SK-N-MC (cell line): ENCODE data around the gene MMP27.

Source experiments
- EZH2 ChIP-seq: fragments of 200-600 bp; sonication (generic); IDR thresholded peaks from one replicate; pipeline ENCODE4 v1.6.1; 2017; ENCODE audit warnings: antibody characterized with exemption
- FOXP2 ChIP-seq: optimal IDR thresholded peaks from 2 replicates; pipeline ENCODE3; 2011; ENCODE audit warnings: mild to moderate bottlenecking, moderate library complexity; ENCODE audit not compliant: insufficient read depth; ENCODE audit errors: extremely low read length, control extremely low read depth
- POLR2AphosphoS5 ChIP-seq: IDR thresholded peaks from 2 replicates; pipeline ENCODE4 v1.6.1; 2012; ENCODE audit warnings: mild to moderate bottlenecking, low read depth, low read length, borderline replicate concordance

- TF ChIP-seq POLR2AphosphoS5 (no peak), EZH2 (no peak), FOXP2 (no peak)
These were observed 17.3 kb upstream of the MMP27 start for GRCh38 chr11:102722821-102723220.
